ENCODE results near the gene SLC35F4. TPM values are rescaled to one million over a fixed set of nuclear protein-coding genes. Genes with fewer than 3 reads are reported as not detected.

The SLC35F4 gene
- total and polyA plus RNA-seq, 2 of the 8 experiments (the other 6 are each of a cell fraction or from before 2014, with no cell fraction given), result not detected

GRCh38 chr14:57749267-57749666 is 116.6 kb downstream of the SLC35F4 start:
- Histone ChIP-seq H3K4ac (replicated peaks; ENCODE audit: insufficient read length, low read depth, low read length) (no peak overlapping the region), H3K9me3 (ENCODE audit: insufficient read depth in 2 of 2, low read depth in 1 of 2, low read length in 1 of 2) (no peaks in the 10 kb centered on the region), H2BK5ac (ENCODE audit: low read depth, low read length) (no peak overlapping the region), H2BK120ac (replicated peaks; ENCODE audit: low read depth, low read length) (no peak overlapping the region), H2AK5ac (ENCODE audit: low read depth, low read length) (no peak overlapping the region), H3K4me2 (ENCODE audit: insufficient read depth in 1 of 2, low read depth in 2 of 2, low read length in 2 of 2) (no peak overlapping the region), H2AFZ (ENCODE audit: low read length) (no peak overlapping the region), H2BK12ac (ENCODE audit: low read depth, low read length) (no peak overlapping the region), H3K27me3 (replicated peaks in 1 of 4; ENCODE audit: control insufficient read depth in 3 of 4, extremely low read depth in 1 of 4, insufficient read depth in 3 of 4, low read length in 3 of 4) (no peaks in the 10 kb centered on the region), H4K20me1 (replicated peaks in 1 of 2; ENCODE audit: control insufficient read depth in 1 of 2, insufficient read depth in 2 of 2, low read length in 2 of 2) (no peaks in the 10 kb centered on the region), H4K5ac (ENCODE audit: insufficient read length, low read depth, low read length) (no peak overlapping the region), H4K8ac (ENCODE audit: extremely low read depth, insufficient read depth, low read length) (no peak overlapping the region), H3K27ac (ENCODE audit: low read depth, low read length) (no peak overlapping the region), H3K79me2 (ENCODE audit: control insufficient read depth in 1 of 2, insufficient read depth in 2 of 2, low read length in 2 of 2) (no peaks in the 10 kb centered on the region), H3K36me3 (ENCODE audit: control insufficient read depth in 2 of 4, insufficient read depth in 4 of 4, low read length in 3 of 4) (no peaks in the 10 kb centered on the region), H3K9ac (replicated peaks in 1 of 4; ENCODE audit: extremely low read depth in 1 of 4, low read depth in 3 of 4, low read length in 3 of 4) (no peak overlapping the region), H3K14ac (ENCODE audit: insufficient read length) (no peak overlapping the region), H3K18ac (ENCODE audit: extremely low read depth, low read length) (no peak overlapping the region), H3K23ac (ENCODE audit: insufficient read length) (no peak overlapping the region), H3K4me3 (ENCODE audit: extremely low read depth in 1 of 4, insufficient read depth in 2 of 4, low read depth in 3 of 4, low read length in 4 of 4) (no peak overlapping the region), H3K56ac (replicated peaks; ENCODE audit: insufficient read length, low read depth, low read length) (no peak overlapping the region), H2BK20ac (ENCODE audit: low read length) (no peak overlapping the region), H3K4me1 (replicated peaks in 1 of 4; ENCODE audit: control insufficient read depth in 3 of 4, insufficient read depth in 4 of 4, low read length in 3 of 4) (no peaks in the 10 kb centered on the region), H3K23me2 (ENCODE audit: low read depth, low read length) (peaks cover 2% of the 10 kb centered on the region; the same call in 1 of the 2 replicates), H2BK15ac (ENCODE audit: low read length) (no peak overlapping the region), H3K79me1 (ENCODE audit: low read depth, low read length) (no peaks in the 10 kb centered on the region), H4K91ac (replicated peaks; ENCODE audit: insufficient read length, low read length) (no peak overlapping the region)
- TF ChIP-seq SP2 (IDR thresholded peaks at IDR 0.05; ENCODE audit: low read length) (no peak), NRF1 (IDR thresholded peaks at IDR 0.05; ENCODE audit: low read depth, low read length) (no peak), CBX5 (IDR thresholded peaks at IDR 0.05; ENCODE audit: low read depth, low read length) (no peak)
- no peak for FAIRE-seq
- CTCF ChIA-PET (ENCODE audit: partially characterized antibody), result no interaction called here
- POLR2A ChIA-PET (ENCODE audit: partially characterized antibody), result no interaction called here
- WGBS, 2 experiments (ENCODE audit: extremely low coverage in 1 of 2, insufficient coverage in 1 of 2, insufficient read length in 1 of 2, insufficient replicate concordance in 2 of 2, low coverage in 1 of 2, low lambda C conversion rate in 2 of 2, missing lambda C conversion rate in 1 of 2), result 92% methylated on average over 3 of the region's 3 CpGs; no CpG with 5 or more reads in 1 of the 2 experiments
- DNase-seq (ENCODE audit: low read depth in 1 of 2, low spot score in 2 of 2), result no peak
